OCI-LY7 (cell line): ENCODE measurements around the gene CDR2L. TPM values are rescaled to one million over a fixed set of nuclear protein-coding genes. Genes with fewer than 3 reads are reported as not detected.
"Not testable (repeated sequence)": the region's sequence is repeated elsewhere in the genome, so short reads cannot be mapped to it uniquely, and the experiment has no call there.

ENCODE experiments used
- BruUV-seq: library from RNA; stranded (reverse); fragments of 400-500 nt; replicated peaks from 2 replicates; lab custom pipeline; 2021; lab: Mats Ljungman, UMichigan
- CTCF ChIA-PET: fragments of 300-600 bp; sonication (Branson Sonifier 250); formaldehyde crosslinking; loops from one replicate; lab custom pipeline; 2022; ENCODE audit warnings: antibody characterized with exemption; ENCODE audit not compliant: unreplicated experiment; lab: Charles Lee
- POLR2A ChIA-PET: fragments of 300-600 bp; sonication (Branson Sonifier 250); formaldehyde crosslinking; loops from one replicate; lab custom pipeline; 2022; ENCODE audit warnings: antibody characterized with exemption; lab: Charles Lee
- DNase-seq: peaks from one replicate; pipeline ENCODE4 v3.0.0-alpha.2; 2015; ENCODE audit warnings: low spot score
- H2AFZ ChIP-seq: fragments of 200-600 bp; sonication (generic), shearing (Covaris generic); 2 replicates; pipeline ENCODE4 v1.6.1; 2014; ENCODE audit warnings: mild to moderate bottlenecking, antibody characterized with exemption, low read length, moderate library complexity
- H3K27ac ChIP-seq: fragments of 200-600 bp; sonication (generic); 2 replicates; pipeline ENCODE4 v1.5.1; 2014; ENCODE audit warnings: mixed run types, low read depth, mild to moderate bottlenecking, moderate library complexity, low read length, inconsistent platforms; ENCODE audit not compliant: poor library complexity, severe bottlenecking
- H3K36me3 ChIP-seq: fragments of 200-600 bp; sonication (generic); 2 replicates; pipeline ENCODE4 v1.6.1; 2014; ENCODE audit warnings: mild to moderate bottlenecking, antibody characterized with exemption, low read length, moderate library complexity, mixed read lengths; ENCODE audit not compliant: insufficient read depth
- H3K4me1 ChIP-seq: fragments of 200-600 bp; sonication (generic); 2 replicates; pipeline ENCODE4 v1.5.1; 2014; ENCODE audit warnings: mild to moderate bottlenecking, low read length; ENCODE audit not compliant: insufficient read depth, poor library complexity, severe bottlenecking
- H3K4me2 ChIP-seq: fragments of 200-600 bp; sonication (generic); 2 replicates; pipeline ENCODE4 v1.6.1; 2014; ENCODE audit warnings: mild to moderate bottlenecking, low read length
- H3K4me3 ChIP-seq: fragments of 200-600 bp; sonication (generic); 2 replicates; pipeline ENCODE4 v1.5.1; 2014; ENCODE audit warnings: mild to moderate bottlenecking, low read depth, low read length; ENCODE audit not compliant: poor library complexity, severe bottlenecking
- H3K79me2 ChIP-seq: fragments of 200-600 bp; sonication (generic); 2 replicates; pipeline ENCODE4 v1.6.1; 2016; ENCODE audit warnings: low read depth, mild to moderate bottlenecking, low read length, moderate library complexity, mixed read lengths; ENCODE audit not compliant: insufficient read depth
- H3K9me2 ChIP-seq: fragments of 200-600 bp; sonication (generic); 2 replicates; pipeline ENCODE4 v1.6.1; 2016; ENCODE audit warnings: mild to moderate bottlenecking, low read length, mixed read lengths; ENCODE audit not compliant: insufficient read depth
- H3K9me3 ChIP-seq: fragments of 200-600 bp; sonication (generic); 2 replicates; pipeline ENCODE4 v1.6.1; 2014; ENCODE audit warnings: mild to moderate bottlenecking, mixed run types, low read length, mixed read lengths
- H4K20me1 ChIP-seq: fragments of 200-600 bp; sonication (generic); 2 replicates; pipeline ENCODE4 v1.6.1; 2014; ENCODE audit warnings: mild to moderate bottlenecking, antibody characterized with exemption, low read length, moderate library complexity, mixed read lengths; ENCODE audit not compliant: insufficient read depth
- EZH2phosphoT487 ChIP-seq: fragments of 200-600 bp; sonication (generic); IDR thresholded peaks from 2 replicates; pipeline ENCODE4 v1.6.1; 2018; ENCODE audit warnings: low read depth, borderline replicate concordance, mild to moderate bottlenecking, mixed run types, antibody characterized with exemption, low read length, moderate library complexity, mixed read lengths
- intact Hi-C: fragments of 100-400 bp; cut with micrococcal nuclease; formaldehyde crosslinking; loops from one replicate; pipeline ENCODE4 v1.10.0; 2022; ENCODE audit not compliant: unreplicated experiment
- total RNA-seq, 2 experiments: library from RNA; depleted of rRNA in 1 of 2; stranded (reverse); fragments of >200 nt in 1 of 2; shearing (Covaris generic) in 1 of 2; gene quantifications; 2 replicates each; pipeline ENCODE4 v1.2.3, GENCODE V29; 2014 to 2022
- TF ChIP-seq, protein P1 (sequence below): fragments of 200-600 bp; sonication (generic); conservative IDR thresholded peaks from 2 replicates; pipeline ENCODE4 v1.5.1; 2014; ENCODE audit warnings: mild to moderate bottlenecking, antibody characterized with exemption, low read length, moderate library complexity, mixed read lengths

Gene CDR2L
- total RNA-seq, 2 experiments from 2014 or later, result 0.49 to 0.79 TPM

DNA sequence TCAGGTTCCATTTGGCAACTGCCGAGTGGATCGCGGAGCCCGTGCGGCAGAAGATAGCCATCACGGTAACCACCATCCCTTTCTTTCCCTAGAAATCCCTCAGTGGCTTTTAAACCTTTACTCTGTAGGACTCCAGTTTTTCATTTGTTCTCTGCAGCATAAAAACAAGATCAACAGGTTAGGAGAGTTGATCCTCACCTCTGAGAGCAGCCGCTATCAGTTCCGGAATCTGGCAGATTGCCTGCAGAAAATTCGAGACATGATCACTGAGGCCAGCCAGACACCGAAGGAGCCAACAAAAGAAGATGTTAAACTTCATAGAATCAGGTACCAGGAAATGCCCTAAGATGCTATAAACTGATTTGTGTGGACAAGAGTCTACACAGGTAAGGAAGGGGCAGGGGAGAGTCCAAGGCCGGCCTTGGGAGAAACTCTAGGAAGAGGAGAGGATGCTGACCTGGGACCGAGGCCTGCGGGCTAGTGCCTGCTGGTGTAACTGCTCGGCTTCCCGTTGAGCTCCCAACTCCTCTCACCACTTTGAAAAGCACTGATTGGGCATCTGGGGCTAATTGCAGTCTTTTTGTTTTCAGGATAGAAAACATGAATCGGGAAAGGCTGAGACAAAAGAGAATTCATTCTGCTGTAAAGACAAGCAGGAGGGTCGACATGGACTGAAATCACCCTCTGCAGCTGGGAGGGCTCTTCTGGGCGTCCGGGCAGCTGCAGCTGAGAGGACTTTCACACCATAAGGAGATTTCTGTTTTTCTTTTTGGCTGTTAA, 33.1 kb downstream of the CDR2L start:
- intact Hi-C loops, result no loop called here

DNA sequence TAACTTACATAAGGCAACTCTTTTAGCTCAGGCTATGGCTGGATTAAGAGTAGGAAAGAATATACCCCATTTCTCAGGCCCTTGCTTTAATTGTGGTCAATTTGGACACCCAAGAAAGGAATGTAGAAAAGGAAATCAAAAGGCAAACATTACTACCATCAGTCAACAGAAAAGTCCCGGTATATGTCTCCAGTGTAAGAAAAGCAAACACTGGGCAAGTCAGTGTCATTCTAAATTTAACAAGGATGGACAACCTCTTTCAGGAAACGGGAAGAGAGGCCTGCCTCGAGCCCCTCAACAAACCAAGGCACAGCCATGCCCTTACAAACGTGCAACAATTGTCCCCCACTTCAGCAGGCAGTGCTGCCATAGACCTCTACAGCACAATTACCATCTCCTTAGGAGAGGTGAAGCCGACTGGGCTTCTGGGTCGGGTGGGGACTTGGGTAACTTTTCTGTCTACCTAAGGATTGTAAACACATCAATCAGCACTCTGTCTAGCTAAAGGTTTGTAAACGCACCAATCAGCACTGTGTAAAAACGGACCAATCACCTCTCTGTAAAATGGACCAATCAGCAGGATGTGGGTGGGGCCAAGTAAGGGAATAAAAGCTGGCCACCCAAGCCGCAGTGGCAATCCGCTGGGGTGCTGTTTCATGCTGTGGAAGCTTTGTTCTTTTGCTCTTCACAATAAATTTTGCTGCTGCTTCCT, 37.4 kb downstream of the CDR2L start:
- POLR2A ChIA-PET, result interaction anchor here (1.3 to 2.0 kb wide), 3 partner anchors 11 to 61 kb away, joined by 3 to 14 read pairs (median 5); partner anchors contain the start of genes CDR2L and MRPL58
- H3K4me2 ChIP-seq, result no peak overlapping the region
- H2AFZ ChIP-seq, result no peak overlapping the region
- H3K9me2 ChIP-seq, result no peaks in the 10 kb centered on the region
- intact Hi-C loops, result no loop called here
- DNase-seq, result no peak
- no peaks in the 10 kb centered on the region for H3K79me2 ChIP-seq
- CTCF ChIA-PET, result interaction anchor here (1.0 to 2.7 kb wide), 2 partner anchors 12 to 178 kb away, joined by 3 to 9 read pairs; partner anchors contain the start of gene MRPL58
- no peak overlapping the region for H3K4me3 ChIP-seq
- TF ChIP-seq, protein P1, sequence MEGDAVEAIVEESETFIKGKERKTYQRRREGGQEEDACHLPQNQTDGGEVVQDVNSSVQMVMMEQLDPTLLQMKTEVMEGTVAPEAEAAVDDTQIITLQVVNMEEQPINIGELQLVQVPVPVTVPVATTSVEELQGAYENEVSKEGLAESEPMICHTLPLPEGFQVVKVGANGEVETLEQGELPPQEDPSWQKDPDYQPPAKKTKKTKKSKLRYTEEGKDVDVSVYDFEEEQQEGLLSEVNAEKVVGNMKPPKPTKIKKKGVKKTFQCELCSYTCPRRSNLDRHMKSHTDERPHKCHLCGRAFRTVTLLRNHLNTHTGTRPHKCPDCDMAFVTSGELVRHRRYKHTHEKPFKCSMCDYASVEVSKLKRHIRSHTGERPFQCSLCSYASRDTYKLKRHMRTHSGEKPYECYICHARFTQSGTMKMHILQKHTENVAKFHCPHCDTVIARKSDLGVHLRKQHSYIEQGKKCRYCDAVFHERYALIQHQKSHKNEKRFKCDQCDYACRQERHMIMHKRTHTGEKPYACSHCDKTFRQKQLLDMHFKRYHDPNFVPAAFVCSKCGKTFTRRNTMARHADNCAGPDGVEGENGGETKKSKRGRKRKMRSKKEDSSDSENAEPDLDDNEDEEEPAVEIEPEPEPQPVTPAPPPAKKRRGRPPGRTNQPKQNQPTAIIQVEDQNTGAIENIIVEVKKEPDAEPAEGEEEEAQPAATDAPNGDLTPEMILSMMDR, result no peak
- TF ChIP-seq EZH2phosphoT487, result no peak
- no TSS peak for BruUV-seq
- no peaks in the 10 kb centered on the region for H3K4me1 ChIP-seq
- H3K9me3 ChIP-seq, result peaks cover 15% of the 10 kb centered on the region; the same call in 1 of the 2 replicates
- H3K36me3 ChIP-seq, result peaks cover 54% of the 10 kb centered on the region
- no peaks in the 10 kb centered on the region for H4K20me1 ChIP-seq
- H3K27ac ChIP-seq, result no peak overlapping the region

More for the DNA sequence above, 33.1 kb downstream of the CDR2L start:
- no peaks in the 10 kb centered on the region for H3K79me2 ChIP-seq
- POLR2A ChIA-PET, result interaction anchor here (0.6 to 1.2 kb wide), 2 partner anchors 11 to 33 kb away, joined by 3 read pairs; partner anchors contain the start of gene CDR2L
- no peaks in the 10 kb centered on the region for H3K4me1 ChIP-seq
- H4K20me1 ChIP-seq, result no peaks in the 10 kb centered on the region
- no peak overlapping the region for H3K27ac ChIP-seq
- no peaks in the 10 kb centered on the region for H3K9me2 ChIP-seq
- no peak overlapping the region for H3K4me3 ChIP-seq
- H3K4me2 ChIP-seq, result no peak overlapping the region
- H2AFZ ChIP-seq, result no peak overlapping the region
- peaks cover 85% of the 10 kb centered on the region for H3K36me3 ChIP-seq
- H3K9me3 ChIP-seq, result peaks cover 5% of the 10 kb centered on the region; the same call in 1 of the 2 replicates
- CTCF ChIA-PET, result interaction anchor here (0.6 kb wide), 1 partner anchor 121 kb away, joined by 3 read pairs; no protein-coding TSS in a partner anchor
- BruUV-seq, result TSS peak; percentile 82
- TF ChIP-seq EZH2phosphoT487, result no peak
- TF ChIP-seq, protein P1, result no peak
- no peak for DNase-seq

DNA sequence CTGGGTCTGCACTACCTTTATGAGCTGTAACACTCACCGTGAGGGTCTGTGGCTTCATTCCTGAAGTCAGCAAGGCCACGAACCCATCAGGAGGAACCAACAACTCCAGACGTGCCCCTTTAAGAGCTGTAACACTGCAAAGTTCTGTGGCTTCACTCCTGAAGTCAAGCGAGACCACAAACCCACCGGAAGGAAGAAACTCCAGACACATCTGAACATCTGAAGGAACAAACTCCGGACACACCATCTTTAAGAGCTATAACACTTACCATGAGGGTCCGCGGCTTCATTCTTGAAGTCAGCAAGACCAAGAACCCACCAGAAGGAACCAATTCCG, 37.9 kb downstream of the CDR2L start:
- H3K4me3 ChIP-seq, H2AFZ ChIP-seq, H3K4me1 ChIP-seq, DNase-seq, H3K9me2 ChIP-seq, BruUV-seq, H3K79me2 ChIP-seq, H3K27ac ChIP-seq, intact Hi-C loops, H4K20me1 ChIP-seq, H3K4me2 ChIP-seq: not testable (repeated sequence)
- peaks cover 49% of the 10 kb centered on the region for H3K36me3 ChIP-seq
- ChIA-PET CTCF (interaction anchor here (2.7 kb wide), 1 partner anchor 13 kb away, joined by 9 read pairs; the partner anchor contains the start of gene MRPL58), POLR2A (interaction anchor here (2.0 kb wide), 1 partner anchor 12 kb away, joined by 14 read pairs; the partner anchor contains the start of gene MRPL58)
- H3K9me3 ChIP-seq, result peaks cover 18% of the 10 kb centered on the region; the same call in 1 of the 2 replicates

DNA sequence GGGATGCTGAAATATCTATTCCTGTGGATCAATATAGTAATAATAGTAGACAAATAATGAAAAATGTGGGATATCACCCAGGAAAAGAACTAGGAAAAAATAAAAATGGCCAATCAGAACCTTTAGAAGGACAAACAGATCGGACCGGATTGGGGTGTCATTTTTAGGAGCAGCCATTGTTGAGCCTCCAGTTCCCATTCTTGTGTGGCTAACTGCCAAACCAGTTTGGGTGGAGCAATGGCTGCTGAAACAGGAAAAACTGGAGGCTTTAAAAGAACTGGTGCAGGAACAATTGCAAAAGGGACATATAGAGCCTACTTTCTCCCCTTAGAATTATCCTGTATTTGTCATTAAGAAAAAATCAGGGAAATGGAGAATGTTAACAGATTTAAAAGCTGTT, 39.2 kb downstream of the CDR2L start:
- H3K9me3 ChIP-seq, result peaks cover 21% of the 10 kb centered on the region; the same call in 1 of the 2 replicates
- H3K79me2 ChIP-seq, CTCF ChIA-PET, POLR2A ChIA-PET, H3K9me2 ChIP-seq, H3K4me2 ChIP-seq, BruUV-seq, H3K27ac ChIP-seq, H3K4me1 ChIP-seq, H4K20me1 ChIP-seq, DNase-seq, H3K4me3 ChIP-seq, intact Hi-C loops, H2AFZ ChIP-seq: not testable (repeated sequence)
- peaks cover 36% of the 10 kb centered on the region for H3K36me3 ChIP-seq
